ENCODE measurements around the gene SSBP3. TPM values are rescaled to one million over a fixed set of nuclear protein-coding genes. Genes with fewer than 3 reads are reported as not detected.

SSBP3 gene
- total RNA-seq, 1 donor from 2014 or later = 29.7 TPM

DNA sequence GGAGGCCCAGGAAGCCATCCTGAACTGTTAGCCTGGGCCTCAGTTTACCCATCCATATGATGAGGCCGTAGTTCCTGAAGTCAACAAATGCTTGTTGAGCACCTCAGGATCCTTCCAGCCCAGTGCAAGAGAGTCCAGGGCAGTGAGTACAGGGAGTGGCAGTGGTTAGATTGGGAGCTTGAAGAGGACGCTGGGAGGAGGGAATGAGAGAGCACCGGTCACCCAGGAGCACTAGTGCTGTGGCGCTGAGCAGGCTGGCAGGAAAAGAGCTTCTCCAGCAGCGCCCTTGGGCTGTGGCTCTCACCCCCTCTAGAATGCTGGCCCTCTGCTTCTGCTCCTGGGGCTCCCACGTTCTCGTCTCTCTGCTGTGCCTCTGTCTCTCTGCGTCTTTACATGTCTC lies 10.2 kb upstream of the SSBP3 start:
- POLR2A ChIA-PET = no interaction called here
- H3K27ac Mint-ChIP-seq = no peak overlapping the region
- ATAC-seq (ENCODE audit: low read depth) = no peak

DNA sequence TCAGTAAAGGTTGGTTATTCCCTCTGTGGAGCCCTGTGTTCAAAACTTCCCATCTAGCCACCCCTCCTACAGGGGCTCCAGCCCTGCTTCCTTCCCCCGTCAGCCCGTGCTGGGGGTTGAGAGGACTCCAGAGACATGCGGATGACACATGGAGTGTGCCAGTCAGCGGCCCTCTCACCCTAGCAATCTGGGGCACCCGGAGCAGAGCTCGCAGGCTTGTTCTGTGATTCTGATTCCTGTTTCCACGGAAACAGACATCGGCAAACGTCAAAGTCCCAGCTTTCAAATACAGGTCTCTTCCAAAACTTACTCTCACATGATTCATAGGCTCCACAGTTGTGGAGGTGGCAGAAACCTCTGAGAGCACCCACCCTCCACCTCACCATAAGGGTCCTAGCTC lies 9.8 kb upstream of the SSBP3 start:
- H3K27me3 Mint-ChIP-seq = peaks cover 33% of the 10 kb centered on the region

More for the DNA sequence above, 10.2 kb upstream of the SSBP3 start:
- intact Hi-C loops (cut with micrococcal nuclease) = no loop called here
- H3K4me3 Mint-ChIP-seq = no peak overlapping the region
- CTCF ChIA-PET = no interaction called here
- no peak for DNase-seq
- TF ChIP-seq, protein P1, sequence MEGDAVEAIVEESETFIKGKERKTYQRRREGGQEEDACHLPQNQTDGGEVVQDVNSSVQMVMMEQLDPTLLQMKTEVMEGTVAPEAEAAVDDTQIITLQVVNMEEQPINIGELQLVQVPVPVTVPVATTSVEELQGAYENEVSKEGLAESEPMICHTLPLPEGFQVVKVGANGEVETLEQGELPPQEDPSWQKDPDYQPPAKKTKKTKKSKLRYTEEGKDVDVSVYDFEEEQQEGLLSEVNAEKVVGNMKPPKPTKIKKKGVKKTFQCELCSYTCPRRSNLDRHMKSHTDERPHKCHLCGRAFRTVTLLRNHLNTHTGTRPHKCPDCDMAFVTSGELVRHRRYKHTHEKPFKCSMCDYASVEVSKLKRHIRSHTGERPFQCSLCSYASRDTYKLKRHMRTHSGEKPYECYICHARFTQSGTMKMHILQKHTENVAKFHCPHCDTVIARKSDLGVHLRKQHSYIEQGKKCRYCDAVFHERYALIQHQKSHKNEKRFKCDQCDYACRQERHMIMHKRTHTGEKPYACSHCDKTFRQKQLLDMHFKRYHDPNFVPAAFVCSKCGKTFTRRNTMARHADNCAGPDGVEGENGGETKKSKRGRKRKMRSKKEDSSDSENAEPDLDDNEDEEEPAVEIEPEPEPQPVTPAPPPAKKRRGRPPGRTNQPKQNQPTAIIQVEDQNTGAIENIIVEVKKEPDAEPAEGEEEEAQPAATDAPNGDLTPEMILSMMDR (IDR thresholded peaks at IDR 0.05) = no peak
- H3K4me1 Mint-ChIP-seq = no peaks in the 10 kb centered on the region
- no peaks in the 10 kb centered on the region for H3K9me3 Mint-ChIP-seq
- H3K27me3 Mint-ChIP-seq = peaks cover 33% of the 10 kb centered on the region
- no peaks in the 10 kb centered on the region for H3K36me3 Mint-ChIP-seq (ENCODE audit: low read depth)

DNA sequence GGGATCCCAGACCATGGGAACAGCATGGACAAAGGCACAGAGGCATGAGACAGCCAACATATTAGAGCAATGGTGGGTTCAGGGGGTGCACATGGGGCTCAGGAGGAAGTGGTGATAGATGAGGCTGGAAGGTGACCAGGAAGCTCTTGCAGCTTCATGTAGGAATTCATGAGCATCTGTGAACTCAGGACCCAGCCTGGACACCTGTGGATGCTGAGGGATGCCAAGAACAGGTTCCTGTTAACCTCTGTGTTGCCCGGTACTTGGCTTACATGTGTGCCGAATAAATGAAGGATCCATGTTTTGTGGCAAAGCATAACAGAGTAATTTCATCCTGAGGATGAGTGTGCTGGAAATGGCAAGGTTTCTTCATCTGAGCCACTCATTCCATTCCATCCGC lies 9.3 kb upstream of the SSBP3 start:
- TF ChIP-seq, protein P1 (IDR thresholded peaks at IDR 0.05) = no peak
- DNase-seq (no peak), ATAC-seq (ENCODE audit: low read depth) (no peak)
- intact Hi-C loops (cut with micrococcal nuclease) = no loop called here
- Mint-ChIP-seq H3K4me3 (no peak overlapping the region), H3K9me3 (no peaks in the 10 kb centered on the region), H3K27ac (no peak overlapping the region), H3K27me3 (peaks cover 33% of the 10 kb centered on the region), H3K36me3 (ENCODE audit: low read depth) (no peaks in the 10 kb centered on the region), H3K4me1 (no peaks in the 10 kb centered on the region)
- ChIA-PET POLR2A (no interaction called here), CTCF (no interaction called here)

More for the DNA sequence above, 9.8 kb upstream of the SSBP3 start:
- intact Hi-C loops (cut with micrococcal nuclease) = no loop called here
- no peaks in the 10 kb centered on the region for H3K4me1 Mint-ChIP-seq
- no peaks in the 10 kb centered on the region for H3K36me3 Mint-ChIP-seq (ENCODE audit: low read depth)
- DNase-seq (no peak), ATAC-seq (ENCODE audit: low read depth) (no peak)
- TF ChIP-seq, protein P1 (IDR thresholded peaks at IDR 0.05) = no peak
- no peak overlapping the region for H3K4me3 Mint-ChIP-seq
- POLR2A ChIA-PET = no interaction called here
- CTCF ChIA-PET = no interaction called here
- H3K9me3 Mint-ChIP-seq = no peaks in the 10 kb centered on the region
- no peak overlapping the region for H3K27ac Mint-ChIP-seq

DNA sequence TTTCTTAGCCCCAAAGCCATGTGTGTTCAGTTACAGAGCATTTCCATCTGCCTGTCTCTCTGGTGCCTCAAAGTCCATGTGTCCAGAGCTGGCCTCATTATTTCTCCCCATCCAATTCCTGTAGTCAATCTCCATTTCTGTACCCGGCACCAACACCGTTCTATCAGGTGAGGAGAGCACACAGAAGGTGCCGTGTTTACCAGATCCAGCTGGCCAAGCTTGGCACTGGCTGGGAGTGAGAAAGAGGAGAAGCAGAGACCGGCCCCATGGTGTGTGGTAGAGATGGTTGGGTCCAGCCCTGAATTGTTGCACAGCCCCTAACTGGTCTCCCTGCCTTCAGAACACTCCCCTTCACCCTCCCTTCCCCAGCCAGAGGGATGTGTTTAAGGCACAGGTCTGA lies 7.5 kb upstream of the SSBP3 start:
- no peak overlapping the region for H3K27ac Mint-ChIP-seq
- intact Hi-C loops (cut with micrococcal nuclease) = no loop called here
- no peaks in the 10 kb centered on the region for H3K36me3 Mint-ChIP-seq (ENCODE audit: low read depth)
- DNase-seq (no peak), ATAC-seq (ENCODE audit: low read depth) (no peak)
- TF ChIP-seq, protein P1 (IDR thresholded peaks at IDR 0.05) = no peak
- H3K4me3 Mint-ChIP-seq = no peak overlapping the region
- POLR2A ChIA-PET = no interaction called here
- CTCF ChIA-PET = no interaction called here
- no peaks in the 10 kb centered on the region for H3K9me3 Mint-ChIP-seq
- H3K27me3 Mint-ChIP-seq = peaks cover 33% of the 10 kb centered on the region
- peaks cover 12% of the 10 kb centered on the region for H3K4me1 Mint-ChIP-seq

DNA sequence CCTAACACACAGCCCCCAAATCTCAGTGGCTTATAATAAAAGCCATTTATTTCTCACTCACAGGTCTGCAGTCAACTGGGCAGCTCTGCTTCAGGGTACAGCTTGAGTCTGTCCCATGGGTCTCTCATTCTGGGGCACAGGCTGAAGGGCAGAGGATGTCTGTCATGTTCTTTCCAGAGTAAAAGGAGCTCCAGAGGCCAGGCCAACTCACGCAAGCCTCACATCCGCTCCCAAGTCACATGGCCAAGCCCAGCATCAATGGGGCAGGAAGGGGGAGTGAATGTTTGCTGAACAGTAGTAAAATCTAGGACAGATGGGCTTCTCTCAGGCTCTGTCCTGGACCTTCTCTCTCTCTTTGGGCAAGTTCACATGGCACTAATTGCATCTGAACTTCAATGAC lies 7.1 kb upstream of the SSBP3 start:
- no peak for ATAC-seq (ENCODE audit: low read depth)
- peaks cover 17% of the 10 kb centered on the region for H3K4me1 Mint-ChIP-seq
- intact Hi-C loops (cut with micrococcal nuclease) = no loop called here

More for the DNA sequence above, 7.1 kb upstream of the SSBP3 start:
- Mint-ChIP-seq H3K27ac (no peak overlapping the region), H3K9me3 (no peaks in the 10 kb centered on the region), H3K36me3 (ENCODE audit: low read depth) (no peaks in the 10 kb centered on the region), H3K4me3 (no peak overlapping the region), H3K27me3 (peaks cover 33% of the 10 kb centered on the region)
- DNase-seq = no peak
- ChIA-PET CTCF (no interaction called here), POLR2A (no interaction called here)
- TF ChIP-seq, protein P1 (IDR thresholded peaks at IDR 0.05) = no peak

All from activated B cell treated with CpG ODN at 0.5 μM for 24 hours (primary cell).